K562 (cell line): ENCODE measurements around the gene DNMT3A. TPM values are rescaled to one million over a fixed set of nuclear protein-coding genes. Genes with fewer than 3 reads are reported as not detected.

ENCODE experiments used
- CEBPG ChIP-seq, 3 experiments: fragments of 200-800 bp in 1 of 3; sonication (Bioruptor generic) in 1 of 3; sonication (generic) in 1 of 3; formaldehyde crosslinking in 1 of 3; IDR thresholded peaks in 2 of 3; conservative IDR thresholded peaks in 1 of 3; 2 replicates each; pipeline versions ENCODE4 v1.6.1 to v1.8.0; 2016 to 2022; ENCODE audit warnings: missing compliant biosample characterization in 2 of 3, missing genetic modification characterization in 2 of 3, mild to moderate bottlenecking in 1 of 3, missing genetic modification reagents in 1 of 3
- ILF3 ChIP-seq: fragments of 450-650 bp; IDR thresholded peaks from 2 replicates; pipeline ENCODE4 v1.6.1; 2018; ENCODE audit warnings: antibody characterized with exemption, mild to moderate bottlenecking, moderate library complexity, borderline replicate concordance
- MTA3 ChIP-seq: fragments of 450-650 bp; formaldehyde crosslinking; IDR thresholded peaks from 2 replicates; pipeline ENCODE4 v1.6.1; 2017; ENCODE audit warnings: mild to moderate bottlenecking, borderline replicate concordance
- REST ChIP-seq, 2 experiments: fragments of 450-650 bp; formaldehyde crosslinking in 1 of 2; IDR thresholded peaks; 2 replicates each; pipeline versions ENCODE4 v1.4.0 to v1.6.1; 2014 to 2020; ENCODE audit warnings: mild to moderate bottlenecking in 2 of 2, borderline replicate concordance in 1 of 2, low read depth in 1 of 2
- SIX5 ChIP-seq, 2 experiments: IDR thresholded peaks; 2 replicates each; pipeline ENCODE4 v1.6.1; 2011; ENCODE audit warnings: low read length in 2 of 2, borderline replicate concordance in 1 of 2, low read depth in 1 of 2, mild to moderate bottlenecking in 1 of 2, moderate library complexity in 1 of 2; ENCODE audit not compliant: insufficient read depth in 1 of 2
- ZNF695 ChIP-seq: fragments of 450-650 bp; formaldehyde crosslinking; IDR thresholded peaks from 2 replicates; pipeline ENCODE4 v1.4.0; 2020; ENCODE audit warnings: mild to moderate bottlenecking, moderate library complexity
- polyA plus RNA-seq, 8 experiments: library from polyadenylated mRNA; depleted of rRNA in 4 of 8; stranded (reverse) in 5 of 8; unstranded in 3 of 8; fragments of >200 nt; fragmentation: Nextera tagmentation in 2 of 8; fragmentation: Illumina TruSeq in 1 of 8; extraction: Ambion mirVana in 2 of 8; extraction: Trizol in 1 of 8; gene quantifications; 2 replicates each; pipeline versions ENCODE4 v1.2.1 to v1.2.3, GENCODE V29; 2011 to 2014; ENCODE audit warnings: inconsistent platforms in 1 of 8, missing spikeins in 1 of 8
- total RNA-seq, 7 experiments: library from RNA; depleted of rRNA in 6 of 7; stranded (reverse); fragments of >200 nt in 6 of 7; fragmentation: Illumina TruSeq in 2 of 7; extraction: Trizol in 2 of 7; gene quantifications; 2 replicates each; pipeline versions ENCODE4 v1.2.1 to v1.2.3, GENCODE V29; 2011 to 2021; ENCODE audit warnings: low replicate concordance in 1 of 7
- TF ChIP-seq, protein P1 (sequence below): fragments of 200-600 bp; sonication (generic); IDR thresholded peaks from one replicate; pipeline ENCODE4 v1.6.1; 2012; ENCODE audit warnings: mild to moderate bottlenecking, low read depth, low read length, inconsistent platforms

DNMT3A gene
- total and polyA plus RNA-seq, 9 of the 15 experiments (the other 6 are each of a cell fraction or from before 2014, with no cell fraction given): 3.0 to 16.0 (median 6.1) TPM

DNA sequence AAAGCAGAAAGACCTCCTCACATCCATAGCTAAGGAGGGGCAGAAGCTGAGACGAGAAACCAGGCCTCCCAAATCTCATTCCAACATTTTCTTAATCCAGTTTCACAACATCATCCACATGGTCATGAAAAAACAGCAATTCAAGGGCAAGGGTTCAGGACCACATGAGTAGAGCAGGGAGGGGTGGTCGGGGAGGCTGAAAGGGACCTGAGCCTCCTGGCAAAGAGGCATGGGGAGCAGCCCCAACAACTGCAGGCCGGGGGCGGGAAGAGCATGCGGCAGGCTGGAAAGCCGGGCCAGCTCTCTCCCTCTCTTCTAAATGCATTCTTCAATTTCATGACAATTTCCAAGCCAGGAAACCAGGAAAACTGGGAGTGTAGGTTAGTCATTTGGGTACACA is 76.7 kb downstream of the DNMT3A start (continued):
- TF ChIP-seq, protein P1, sequence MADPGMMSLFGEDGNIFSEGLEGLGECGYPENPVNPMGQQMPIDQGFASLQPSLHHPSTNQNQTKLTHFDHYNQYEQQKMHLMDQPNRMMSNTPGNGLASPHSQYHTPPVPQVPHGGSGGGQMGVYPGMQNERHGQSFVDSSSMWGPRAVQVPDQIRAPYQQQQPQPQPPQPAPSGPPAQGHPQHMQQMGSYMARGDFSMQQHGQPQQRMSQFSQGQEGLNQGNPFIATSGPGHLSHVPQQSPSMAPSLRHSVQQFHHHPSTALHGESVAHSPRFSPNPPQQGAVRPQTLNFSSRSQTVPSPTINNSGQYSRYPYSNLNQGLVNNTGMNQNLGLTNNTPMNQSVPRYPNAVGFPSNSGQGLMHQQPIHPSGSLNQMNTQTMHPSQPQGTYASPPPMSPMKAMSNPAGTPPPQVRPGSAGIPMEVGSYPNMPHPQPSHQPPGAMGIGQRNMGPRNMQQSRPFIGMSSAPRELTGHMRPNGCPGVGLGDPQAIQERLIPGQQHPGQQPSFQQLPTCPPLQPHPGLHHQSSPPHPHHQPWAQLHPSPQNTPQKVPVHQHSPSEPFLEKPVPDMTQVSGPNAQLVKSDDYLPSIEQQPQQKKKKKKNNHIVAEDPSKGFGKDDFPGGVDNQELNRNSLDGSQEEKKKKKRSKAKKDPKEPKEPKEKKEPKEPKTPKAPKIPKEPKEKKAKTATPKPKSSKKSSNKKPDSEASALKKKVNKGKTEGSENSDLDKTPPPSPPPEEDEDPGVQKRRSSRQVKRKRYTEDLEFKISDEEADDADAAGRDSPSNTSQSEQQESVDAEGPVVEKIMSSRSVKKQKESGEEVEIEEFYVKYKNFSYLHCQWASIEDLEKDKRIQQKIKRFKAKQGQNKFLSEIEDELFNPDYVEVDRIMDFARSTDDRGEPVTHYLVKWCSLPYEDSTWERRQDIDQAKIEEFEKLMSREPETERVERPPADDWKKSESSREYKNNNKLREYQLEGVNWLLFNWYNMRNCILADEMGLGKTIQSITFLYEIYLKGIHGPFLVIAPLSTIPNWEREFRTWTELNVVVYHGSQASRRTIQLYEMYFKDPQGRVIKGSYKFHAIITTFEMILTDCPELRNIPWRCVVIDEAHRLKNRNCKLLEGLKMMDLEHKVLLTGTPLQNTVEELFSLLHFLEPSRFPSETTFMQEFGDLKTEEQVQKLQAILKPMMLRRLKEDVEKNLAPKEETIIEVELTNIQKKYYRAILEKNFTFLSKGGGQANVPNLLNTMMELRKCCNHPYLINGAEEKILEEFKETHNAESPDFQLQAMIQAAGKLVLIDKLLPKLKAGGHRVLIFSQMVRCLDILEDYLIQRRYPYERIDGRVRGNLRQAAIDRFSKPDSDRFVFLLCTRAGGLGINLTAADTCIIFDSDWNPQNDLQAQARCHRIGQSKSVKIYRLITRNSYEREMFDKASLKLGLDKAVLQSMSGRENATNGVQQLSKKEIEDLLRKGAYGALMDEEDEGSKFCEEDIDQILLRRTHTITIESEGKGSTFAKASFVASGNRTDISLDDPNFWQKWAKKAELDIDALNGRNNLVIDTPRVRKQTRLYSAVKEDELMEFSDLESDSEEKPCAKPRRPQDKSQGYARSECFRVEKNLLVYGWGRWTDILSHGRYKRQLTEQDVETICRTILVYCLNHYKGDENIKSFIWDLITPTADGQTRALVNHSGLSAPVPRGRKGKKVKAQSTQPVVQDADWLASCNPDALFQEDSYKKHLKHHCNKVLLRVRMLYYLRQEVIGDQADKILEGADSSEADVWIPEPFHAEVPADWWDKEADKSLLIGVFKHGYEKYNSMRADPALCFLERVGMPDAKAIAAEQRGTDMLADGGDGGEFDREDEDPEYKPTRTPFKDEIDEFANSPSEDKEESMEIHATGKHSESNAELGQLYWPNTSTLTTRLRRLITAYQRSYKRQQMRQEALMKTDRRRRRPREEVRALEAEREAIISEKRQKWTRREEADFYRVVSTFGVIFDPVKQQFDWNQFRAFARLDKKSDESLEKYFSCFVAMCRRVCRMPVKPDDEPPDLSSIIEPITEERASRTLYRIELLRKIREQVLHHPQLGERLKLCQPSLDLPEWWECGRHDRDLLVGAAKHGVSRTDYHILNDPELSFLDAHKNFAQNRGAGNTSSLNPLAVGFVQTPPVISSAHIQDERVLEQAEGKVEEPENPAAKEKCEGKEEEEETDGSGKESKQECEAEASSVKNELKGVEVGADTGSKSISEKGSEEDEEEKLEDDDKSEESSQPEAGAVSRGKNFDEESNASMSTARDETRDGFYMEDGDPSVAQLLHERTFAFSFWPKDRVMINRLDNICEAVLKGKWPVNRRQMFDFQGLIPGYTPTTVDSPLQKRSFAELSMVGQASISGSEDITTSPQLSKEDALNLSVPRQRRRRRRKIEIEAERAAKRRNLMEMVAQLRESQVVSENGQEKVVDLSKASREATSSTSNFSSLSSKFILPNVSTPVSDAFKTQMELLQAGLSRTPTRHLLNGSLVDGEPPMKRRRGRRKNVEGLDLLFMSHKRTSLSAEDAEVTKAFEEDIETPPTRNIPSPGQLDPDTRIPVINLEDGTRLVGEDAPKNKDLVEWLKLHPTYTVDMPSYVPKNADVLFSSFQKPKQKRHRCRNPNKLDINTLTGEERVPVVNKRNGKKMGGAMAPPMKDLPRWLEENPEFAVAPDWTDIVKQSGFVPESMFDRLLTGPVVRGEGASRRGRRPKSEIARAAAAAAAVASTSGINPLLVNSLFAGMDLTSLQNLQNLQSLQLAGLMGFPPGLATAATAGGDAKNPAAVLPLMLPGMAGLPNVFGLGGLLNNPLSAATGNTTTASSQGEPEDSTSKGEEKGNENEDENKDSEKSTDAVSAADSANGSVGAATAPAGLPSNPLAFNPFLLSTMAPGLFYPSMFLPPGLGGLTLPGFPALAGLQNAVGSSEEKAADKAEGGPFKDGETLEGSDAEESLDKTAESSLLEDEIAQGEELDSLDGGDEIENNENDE: no peak
- TF ChIP-seq MTA3 (no peak), REST (IDR thresholded peaks at IDR 0.05; ENCODE audit: borderline replicate concordance) (no peak), REST (CRISPR knock-in tag; IDR thresholded peaks at IDR 0.05; ENCODE audit: low read depth) (no peak), CEBPG (CRISPR knock-in tag; IDR thresholded peaks at IDR 0.05) (no peak), CEBPG (tag; conservative IDR thresholded peaks at IDR 0.05 in 1 of 2, IDR thresholded peaks at IDR 0.05 in 1 of 2) (no peak), SIX5 (IDR thresholded peaks at IDR 0.05; ENCODE audit: borderline replicate concordance in 1 of 2, insufficient read depth in 1 of 2, low read depth in 1 of 2, low read length in 2 of 2) (no peak), ILF3 (no peak), ZNF695 (CRISPR knock-in tag) (no peak)
